ENCODE measurements around the gene ZBTB24. TPM values are rescaled to one million over a fixed set of nuclear protein-coding genes. Genes with fewer than 3 reads are reported as not detected.

The ZBTB24 gene
- total RNA-seq, 4 donors from 2014 or later, result 7.0 to 10.9 (median 9.0) TPM

GRCh38 chr6:109420751-109421150 is 62.3 kb downstream of the ZBTB24 start:
- TF ChIP-seq, protein P1, sequence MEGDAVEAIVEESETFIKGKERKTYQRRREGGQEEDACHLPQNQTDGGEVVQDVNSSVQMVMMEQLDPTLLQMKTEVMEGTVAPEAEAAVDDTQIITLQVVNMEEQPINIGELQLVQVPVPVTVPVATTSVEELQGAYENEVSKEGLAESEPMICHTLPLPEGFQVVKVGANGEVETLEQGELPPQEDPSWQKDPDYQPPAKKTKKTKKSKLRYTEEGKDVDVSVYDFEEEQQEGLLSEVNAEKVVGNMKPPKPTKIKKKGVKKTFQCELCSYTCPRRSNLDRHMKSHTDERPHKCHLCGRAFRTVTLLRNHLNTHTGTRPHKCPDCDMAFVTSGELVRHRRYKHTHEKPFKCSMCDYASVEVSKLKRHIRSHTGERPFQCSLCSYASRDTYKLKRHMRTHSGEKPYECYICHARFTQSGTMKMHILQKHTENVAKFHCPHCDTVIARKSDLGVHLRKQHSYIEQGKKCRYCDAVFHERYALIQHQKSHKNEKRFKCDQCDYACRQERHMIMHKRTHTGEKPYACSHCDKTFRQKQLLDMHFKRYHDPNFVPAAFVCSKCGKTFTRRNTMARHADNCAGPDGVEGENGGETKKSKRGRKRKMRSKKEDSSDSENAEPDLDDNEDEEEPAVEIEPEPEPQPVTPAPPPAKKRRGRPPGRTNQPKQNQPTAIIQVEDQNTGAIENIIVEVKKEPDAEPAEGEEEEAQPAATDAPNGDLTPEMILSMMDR (IDR thresholded peaks at IDR 0.05; ENCODE audit: low read depth), result no peak

- TF ChIP-seq, protein P1 (IDR thresholded peaks at IDR 0.05; ENCODE audit: low read depth), result no peak
These were observed 65.4 kb downstream of the ZBTB24 start for GRCh38 chr6:109417646-109418045.

Other genes starting within 250 kb of the ZBTB24 start
- 100 to 1,000 TPM; 177 to 516 (median 317) TPM for gene CD164, start 100.8 kb downstream of the ZBTB24 start, total RNA-seq
- 1 to 10 TPM in 3 of 4 donors, under 1 TPM in 1; 0.57 to 8.8 (median 4.7) TPM for gene PPIL6, start 42.6 kb downstream of the ZBTB24 start, total RNA-seq
- gene SMPD2, start 42.5 kb downstream of the ZBTB24 start, total RNA-seq, result 10 to 100 TPM in 2 of 4 donors, 1 to 10 TPM in 2; 3.6 to 24.3 (median 11.3) TPM
- gene MICAL1, start 27.4 kb downstream of the ZBTB24 start, total RNA-seq, result 10 to 100 TPM; 13.5 to 78.0 (median 32.2) TPM
- 1 to 10 TPM; 7.0 to 9.8 (median 8.1) TPM for gene AK9, start 208.0 kb upstream of the ZBTB24 start, total RNA-seq
- gene FIG4, start 208.1 kb upstream of the ZBTB24 start, total RNA-seq, result 10 to 100 TPM; 13.5 to 45.6 (median 19.6) TPM